ENCODE measurements around the gene IMMT. TPM values are rescaled to one million over a fixed set of nuclear protein-coding genes. Genes with fewer than 3 reads are reported as not detected.

Gene IMMT
- polyA plus RNA-seq, 1 donor from 2014 or later = 53.7 TPM

DNA sequence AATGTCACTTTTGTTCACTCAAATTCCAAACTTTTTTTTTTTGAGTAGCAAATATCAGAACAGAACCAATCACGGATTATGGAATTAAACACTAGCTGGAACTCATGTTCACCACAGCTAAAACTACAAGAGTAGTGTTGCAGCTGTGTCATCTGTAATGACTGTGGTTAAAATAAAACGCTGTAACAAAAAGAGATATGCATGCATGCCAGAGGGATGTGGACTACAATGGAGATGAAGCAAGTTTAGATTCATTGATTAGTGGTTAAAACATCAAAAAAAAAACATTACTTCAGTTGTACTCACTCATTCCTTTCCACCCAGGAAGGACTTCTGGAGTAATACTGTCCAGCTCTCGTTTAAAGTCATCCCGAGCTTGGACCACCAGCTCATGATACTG is 37.0 kb downstream of the IMMT start:
- Mint-ChIP-seq H3K27me3 (no peaks in the 10 kb centered on the region), H3K4me1 (no peaks in the 10 kb centered on the region), H3K4me3 (no peak overlapping the region), H3K36me3 (peaks cover 5% of the 10 kb centered on the region), H3K9me3 (no peaks in the 10 kb centered on the region), H3K27ac (no peak overlapping the region)

DNA sequence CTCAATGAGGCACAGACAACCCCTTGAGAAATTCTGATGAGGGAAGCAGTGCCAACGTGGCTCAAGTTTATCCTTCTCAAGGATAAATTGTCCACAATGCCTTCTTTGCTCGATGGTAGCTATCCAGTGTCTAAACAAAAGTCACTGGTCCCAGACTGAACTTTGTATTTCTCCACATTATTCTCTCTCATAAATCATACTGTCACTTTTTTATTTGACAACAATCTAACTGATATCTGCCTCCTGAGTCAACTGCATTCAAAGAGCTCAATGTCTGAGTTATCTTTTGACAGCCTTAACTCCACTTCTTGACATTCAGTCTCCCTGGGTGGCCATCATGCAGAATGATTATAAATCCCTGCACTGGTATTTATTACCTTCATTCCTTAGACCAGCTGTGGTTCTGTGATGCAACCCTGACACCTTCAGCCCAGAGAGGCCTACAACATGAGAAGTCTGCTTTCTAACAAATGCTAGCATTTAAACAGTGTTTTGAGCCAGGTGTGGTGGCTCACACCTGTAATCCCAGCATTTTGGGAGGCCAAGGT is 38.2 kb downstream of the IMMT start:
- Mint-ChIP-seq H3K27me3 (no peaks in the 10 kb centered on the region), H3K4me1 (no peaks in the 10 kb centered on the region), H3K4me3 (no peak overlapping the region), H3K27ac (no peak overlapping the region), H3K9me3 (no peaks in the 10 kb centered on the region), H3K36me3 (peaks cover 2% of the 10 kb centered on the region)

DNA sequence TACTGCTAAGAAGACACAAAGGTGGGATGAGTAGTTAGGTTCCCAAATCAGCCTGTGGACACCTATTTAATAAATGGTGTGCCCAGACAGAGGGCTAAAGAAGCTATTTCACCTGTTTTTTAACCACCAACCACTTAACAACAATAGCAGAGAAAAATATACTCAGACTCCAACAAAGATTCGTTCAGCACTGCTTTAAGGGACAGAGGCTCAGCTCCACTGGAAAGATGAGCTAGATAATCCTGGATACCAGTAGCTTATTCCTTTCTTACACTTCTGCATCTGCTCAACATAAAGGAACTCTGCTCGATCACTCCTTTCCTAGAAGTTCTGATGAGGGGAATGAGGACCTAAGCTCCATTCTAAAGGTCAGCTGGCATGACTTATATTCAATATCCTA is 44.8 kb downstream of the IMMT start:
- H3K4me3 Mint-ChIP-seq = no peak overlapping the region
- H3K27ac Mint-ChIP-seq = no peak overlapping the region
- H3K4me1 Mint-ChIP-seq = peaks cover 0 to 4% (median 0%) of the 10 kb centered on the region in 3 donors
- H3K36me3 Mint-ChIP-seq = peaks cover 2% of the 10 kb centered on the region
- no peaks in the 10 kb centered on the region for H3K27me3 Mint-ChIP-seq
- H3K9me3 Mint-ChIP-seq = no peaks in the 10 kb centered on the region

DNA sequence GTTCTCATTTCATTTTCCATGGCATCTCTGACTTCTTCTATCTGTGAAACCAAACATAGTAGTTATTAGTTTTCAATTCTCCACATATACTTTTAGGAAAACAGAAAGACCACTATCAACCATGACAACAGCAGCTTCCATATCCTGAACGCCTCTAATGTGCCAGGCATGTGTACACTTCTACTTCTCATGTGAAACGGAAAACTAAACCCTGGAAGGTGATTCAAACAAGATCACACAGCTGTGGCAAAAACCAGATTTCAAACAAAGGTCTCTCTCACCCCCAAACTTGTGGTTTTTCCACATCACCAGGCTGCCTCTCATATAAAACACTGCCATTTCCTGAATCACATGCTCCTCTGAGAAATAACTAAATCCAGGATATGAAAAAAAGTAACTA is 47.5 kb downstream of the IMMT start:
- H3K27ac Mint-ChIP-seq = peak overlapping the region in 1 of 3 donors; percentile 39
- no peaks in the 10 kb centered on the region for H3K9me3 Mint-ChIP-seq
- no peak overlapping the region for H3K4me3 Mint-ChIP-seq
- peaks cover 0 to 4% (median 0%) of the 10 kb centered on the region in 3 donors for H3K4me1 Mint-ChIP-seq
- H3K27me3 Mint-ChIP-seq = no peaks in the 10 kb centered on the region
- peaks cover 4% of the 10 kb centered on the region for H3K36me3 Mint-ChIP-seq

DNA sequence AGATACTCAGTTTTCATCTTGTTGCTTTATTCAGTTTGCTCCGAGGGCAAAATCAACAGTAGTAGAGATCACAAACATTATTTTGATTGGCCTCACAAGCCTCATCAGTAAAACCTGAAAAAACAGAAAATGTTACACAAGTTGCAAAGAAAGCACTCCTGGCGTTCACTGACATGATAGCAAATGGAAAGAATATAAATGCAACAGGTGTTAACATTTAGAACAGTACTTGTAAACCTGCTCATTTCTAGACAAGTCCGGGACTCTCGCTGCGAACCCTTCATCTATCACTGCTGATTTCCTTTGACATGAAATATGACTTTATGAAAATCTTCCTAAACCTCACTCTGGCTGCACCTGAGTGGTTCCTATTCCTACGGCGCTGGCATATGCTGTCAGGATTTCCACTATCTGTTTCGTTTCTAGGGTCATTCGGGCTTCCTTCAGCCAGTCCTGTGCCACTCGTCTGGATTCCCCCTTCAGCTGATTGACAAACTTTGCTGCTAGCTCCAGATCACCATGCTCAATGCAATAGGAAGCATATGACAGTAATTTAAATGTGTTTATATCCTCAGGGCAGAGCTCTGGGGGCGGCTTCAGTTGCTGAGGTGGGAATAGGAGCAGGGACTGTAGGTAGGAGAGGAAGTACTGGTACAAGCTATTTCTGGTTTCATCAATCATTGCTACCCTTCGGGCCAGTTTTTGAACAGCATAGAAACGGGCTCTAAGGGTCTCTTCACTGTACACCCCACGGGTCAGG is 51.2 kb downstream of the IMMT start:
- Mint-ChIP-seq H3K36me3 (peaks cover 4% of the 10 kb centered on the region), H3K27me3 (no peaks in the 10 kb centered on the region), H3K27ac (no peak overlapping the region), H3K9me3 (no peaks in the 10 kb centered on the region), H3K4me1 (peaks cover 0 to 4% (median 0%) of the 10 kb centered on the region in 3 donors), H3K4me3 (no peak overlapping the region)

DNA sequence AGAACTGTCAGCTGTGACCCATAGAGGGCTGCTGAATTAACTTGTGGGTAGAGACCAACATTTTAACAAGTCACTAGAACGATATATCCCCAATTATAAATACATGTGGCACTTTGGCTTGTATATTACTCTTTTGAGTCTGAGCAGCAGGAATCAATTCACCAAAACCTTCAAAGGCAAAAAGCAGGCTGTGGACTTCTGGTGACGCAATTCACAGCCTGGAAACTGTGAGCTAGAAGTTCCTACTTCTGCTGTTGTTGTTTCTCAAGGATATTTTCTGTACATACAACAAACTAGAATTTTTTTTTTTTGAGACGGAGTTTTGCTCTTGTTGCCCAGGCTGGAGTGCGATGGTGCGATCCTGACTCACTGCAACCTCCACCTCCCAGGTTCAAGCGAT is 52.0 kb downstream of the IMMT start:
- Mint-ChIP-seq H3K36me3 (peaks cover 2% of the 10 kb centered on the region), H3K27ac (no peak overlapping the region), H3K4me1 (no peaks in the 10 kb centered on the region), H3K4me3 (no peak overlapping the region), H3K9me3 (no peaks in the 10 kb centered on the region), H3K27me3 (no peaks in the 10 kb centered on the region)

DNA sequence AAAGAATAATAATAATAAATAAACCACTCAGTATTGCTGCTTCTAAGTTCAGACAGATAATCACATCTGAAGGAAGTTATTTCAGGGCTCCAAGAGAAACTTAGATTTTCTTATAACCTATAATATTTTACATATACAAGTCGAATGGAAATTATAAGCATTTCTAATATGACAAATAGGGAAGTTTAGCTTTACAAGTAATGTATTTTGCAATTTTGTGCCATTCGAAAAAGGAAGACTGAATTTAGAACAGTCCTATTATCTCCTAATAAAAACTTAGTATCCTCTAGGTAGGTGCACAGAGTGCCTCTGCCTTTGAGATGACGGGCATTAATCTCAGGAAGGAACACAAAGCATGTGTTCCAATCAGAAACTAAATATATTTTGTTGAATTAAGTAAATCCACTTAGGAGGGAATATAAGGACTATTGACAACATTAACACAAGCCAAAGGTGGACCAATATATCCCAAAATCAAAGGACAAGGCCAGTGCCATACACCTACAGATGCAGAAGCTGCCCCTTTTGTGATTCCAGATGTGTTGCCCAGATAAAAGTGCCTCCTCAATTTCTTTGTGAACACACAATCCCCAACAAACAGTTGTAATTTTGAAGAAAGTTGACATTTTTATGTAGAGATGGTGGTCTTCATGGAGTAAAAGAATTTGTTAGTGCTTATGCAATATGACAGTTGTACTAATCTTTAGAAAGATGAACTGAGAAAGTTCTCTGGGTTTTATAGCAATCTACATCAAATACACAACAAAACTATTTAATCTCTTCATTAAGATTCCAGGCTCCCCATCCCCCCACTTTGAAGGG is 52.6 kb downstream of the IMMT start:
- Mint-ChIP-seq H3K27ac (peak overlapping the region in 1 of 3 donors; percentile 33), H3K27me3 (no peaks in the 10 kb centered on the region), H3K4me3 (no peak overlapping the region), H3K4me1 (no peaks in the 10 kb centered on the region), H3K9me3 (no peaks in the 10 kb centered on the region), H3K36me3 (peaks cover 2% of the 10 kb centered on the region)

DNA sequence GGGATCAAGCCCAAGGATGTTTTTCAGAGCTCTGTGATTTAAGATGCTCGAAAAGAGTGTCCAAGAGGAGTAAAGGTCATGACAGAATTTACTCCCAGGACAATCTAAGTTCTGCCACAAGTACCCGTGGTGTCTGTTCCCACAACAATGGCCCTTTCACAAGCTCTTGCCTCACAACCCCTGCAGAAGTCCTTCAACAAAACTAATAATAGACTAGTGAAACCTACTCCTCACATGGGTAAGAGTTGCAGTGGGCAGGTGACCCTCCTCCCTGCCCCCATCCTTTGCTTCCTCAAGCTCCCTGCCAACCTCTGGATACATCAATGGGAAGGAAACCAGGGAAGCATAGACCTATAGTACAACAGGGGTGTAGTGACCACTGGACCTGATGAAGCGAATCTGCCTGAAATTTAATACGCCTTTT is 54.3 kb downstream of the IMMT start:
- H3K27ac Mint-ChIP-seq = peak overlapping the region in 1 of 3 donors; percentile 3
- H3K4me3 Mint-ChIP-seq = no peak overlapping the region
- H3K36me3 Mint-ChIP-seq = peaks cover 4% of the 10 kb centered on the region
- H3K27me3 Mint-ChIP-seq = no peaks in the 10 kb centered on the region
- no peaks in the 10 kb centered on the region for H3K4me1 Mint-ChIP-seq
- no peaks in the 10 kb centered on the region for H3K9me3 Mint-ChIP-seq

DNA sequence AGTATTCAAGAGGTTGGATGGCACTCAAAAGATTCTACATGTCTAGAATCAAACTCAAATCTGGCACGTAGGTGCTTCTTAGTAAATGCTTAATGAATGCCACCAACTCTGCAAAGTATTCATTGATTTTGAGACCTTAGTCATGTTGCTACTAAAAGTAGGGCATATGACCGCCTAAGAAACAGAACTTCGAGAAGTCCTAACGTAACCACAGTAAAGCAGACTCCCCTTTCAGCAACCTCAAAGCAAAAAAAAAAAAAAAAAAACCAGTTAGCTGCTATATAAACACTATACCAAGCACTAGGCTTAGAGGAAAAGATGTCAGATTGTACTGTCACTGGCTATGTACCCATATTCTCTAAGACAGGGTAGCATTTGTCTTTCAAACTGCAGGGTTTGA is 55.3 kb downstream of the IMMT start:
- no peak overlapping the region for H3K4me3 Mint-ChIP-seq
- no peak overlapping the region for H3K27ac Mint-ChIP-seq
- no peaks in the 10 kb centered on the region for H3K9me3 Mint-ChIP-seq
- no peaks in the 10 kb centered on the region for H3K27me3 Mint-ChIP-seq
- H3K4me1 Mint-ChIP-seq = no peaks in the 10 kb centered on the region
- peaks cover 4% of the 10 kb centered on the region for H3K36me3 Mint-ChIP-seq

DNA sequence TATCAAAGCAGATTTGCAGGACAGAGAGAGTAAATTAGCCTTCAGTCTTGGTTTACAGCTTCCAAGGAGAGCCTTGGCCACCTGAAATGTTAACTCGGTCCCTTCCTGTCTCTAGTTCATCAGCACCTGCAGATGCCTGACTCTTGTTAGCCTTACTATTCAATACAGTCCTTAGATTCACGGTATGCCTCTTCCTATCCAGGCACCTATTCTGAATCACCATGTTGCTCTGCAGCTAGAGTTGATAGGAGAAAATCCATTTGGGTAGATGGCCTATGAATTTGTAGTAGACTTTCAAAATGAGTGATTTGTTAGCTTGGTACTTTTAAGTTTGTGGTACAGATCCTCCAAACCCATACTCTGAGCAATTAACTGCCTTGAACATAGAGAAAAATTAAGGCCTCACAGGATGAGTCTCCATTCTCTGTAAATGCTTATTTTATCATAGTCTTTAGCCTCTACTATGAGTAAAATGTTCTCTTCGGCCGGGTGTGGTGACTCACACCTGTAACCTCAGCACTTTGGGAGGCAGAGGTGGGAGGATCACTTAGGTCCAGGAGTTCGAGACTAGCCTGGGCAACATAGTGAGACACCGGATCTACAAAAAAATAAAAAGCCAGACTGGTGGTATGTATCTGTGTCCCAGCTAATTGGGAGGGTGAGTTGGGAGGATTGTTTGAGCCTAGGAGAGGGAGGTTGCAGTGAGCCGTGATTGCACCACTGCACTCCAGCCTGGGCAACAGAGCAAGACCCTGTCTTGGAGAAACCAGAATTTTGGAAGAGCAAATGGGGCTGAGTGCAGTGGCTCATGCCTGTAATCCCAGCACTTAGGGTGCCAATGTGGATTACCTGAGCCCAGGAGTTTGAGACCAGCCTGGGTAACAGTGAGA is 56.3 kb downstream of the IMMT start:
- H3K9me3 Mint-ChIP-seq = no peaks in the 10 kb centered on the region
- no peak overlapping the region for H3K4me3 Mint-ChIP-seq
- no peaks in the 10 kb centered on the region for H3K4me1 Mint-ChIP-seq

DNA sequence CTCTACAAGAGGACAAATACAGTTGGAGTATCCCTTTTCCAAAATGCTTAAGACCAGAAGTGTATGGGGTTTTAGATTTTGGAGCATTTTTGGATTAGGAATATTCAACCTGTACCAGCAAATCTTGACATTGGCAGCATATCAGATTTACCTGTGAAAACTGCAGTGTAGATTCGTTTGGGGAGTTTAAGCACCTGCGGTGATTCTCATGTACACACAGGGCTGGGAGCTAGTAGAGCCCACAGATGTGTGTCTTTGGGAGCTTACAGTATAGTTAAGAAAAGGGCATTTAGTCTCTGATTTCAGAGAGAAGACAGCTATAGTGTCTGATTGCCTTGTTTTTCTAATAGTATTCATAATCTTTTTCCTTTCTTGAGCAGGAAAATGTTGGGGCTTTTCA is 59.1 kb downstream of the IMMT start:
- Mint-ChIP-seq H3K27ac (no peak overlapping the region), H3K9me3 (no peaks in the 10 kb centered on the region), H3K36me3 (peaks cover 2% of the 10 kb centered on the region), H3K4me1 (peaks cover 0 to 6% (median 0%) of the 10 kb centered on the region in 3 donors), H3K27me3 (no peaks in the 10 kb centered on the region), H3K4me3 (no peak overlapping the region)

More for the DNA sequence above, 56.3 kb downstream of the IMMT start:
- no peaks in the 10 kb centered on the region for H3K27me3 Mint-ChIP-seq
- peak overlapping the region in 1 of 3 donors; percentile 67 for H3K27ac Mint-ChIP-seq
- peaks cover 2% of the 10 kb centered on the region for H3K36me3 Mint-ChIP-seq

DNA sequence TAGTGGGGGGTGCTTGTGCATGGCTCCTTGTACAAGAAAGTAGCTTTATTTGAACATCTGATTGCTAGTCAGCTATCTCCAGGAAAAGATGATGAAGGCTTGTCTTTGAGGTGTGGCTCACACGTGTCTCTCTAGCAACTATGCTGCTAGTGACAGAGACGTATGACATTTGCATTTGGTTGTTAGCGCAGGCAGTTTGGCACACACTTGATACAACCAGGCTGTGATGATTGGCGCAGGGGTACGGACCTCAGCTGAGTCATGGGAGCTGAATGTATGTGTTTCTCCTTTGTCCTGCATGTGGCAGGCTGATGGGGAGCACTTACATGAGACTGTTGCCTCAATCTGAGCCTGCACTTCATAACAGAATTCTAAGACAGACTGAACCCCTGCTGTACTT is 59.6 kb downstream of the IMMT start:
- no peaks in the 10 kb centered on the region for H3K27me3 Mint-ChIP-seq
- peaks cover 2% of the 10 kb centered on the region for H3K36me3 Mint-ChIP-seq
- peaks cover 0 to 6% (median 0%) of the 10 kb centered on the region in 3 donors for H3K4me1 Mint-ChIP-seq
- H3K9me3 Mint-ChIP-seq = no peaks in the 10 kb centered on the region
- H3K27ac Mint-ChIP-seq = no peak overlapping the region
- H3K4me3 Mint-ChIP-seq = no peak overlapping the region

DNA sequence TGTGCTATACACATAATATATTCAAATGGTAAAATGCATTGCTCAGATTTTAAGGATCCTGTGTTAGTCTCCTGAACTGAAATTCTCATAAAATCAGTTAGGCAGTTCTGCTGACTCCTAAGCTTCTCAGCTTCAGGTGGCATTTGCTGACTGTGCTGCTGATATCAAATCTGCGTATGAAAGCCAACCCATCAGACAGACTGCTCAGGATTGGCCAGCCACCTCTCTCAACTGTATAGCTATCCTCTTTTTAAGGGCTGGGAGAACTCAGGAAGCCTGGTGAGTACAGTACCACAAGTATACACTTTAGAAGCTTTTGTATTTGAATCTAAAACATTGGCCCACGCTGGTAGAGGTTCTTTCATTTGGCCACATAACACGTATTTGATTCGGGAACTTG is 60.6 kb downstream of the IMMT start:
- peaks cover 6 to 13% (median 6%) of the 10 kb centered on the region in 3 donors for H3K4me1 Mint-ChIP-seq
- H3K36me3 Mint-ChIP-seq = peaks cover 5% of the 10 kb centered on the region
- no peaks in the 10 kb centered on the region for H3K27me3 Mint-ChIP-seq
- H3K27ac Mint-ChIP-seq = no peak overlapping the region
- no peak overlapping the region for H3K4me3 Mint-ChIP-seq
- H3K9me3 Mint-ChIP-seq = no peaks in the 10 kb centered on the region

DNA sequence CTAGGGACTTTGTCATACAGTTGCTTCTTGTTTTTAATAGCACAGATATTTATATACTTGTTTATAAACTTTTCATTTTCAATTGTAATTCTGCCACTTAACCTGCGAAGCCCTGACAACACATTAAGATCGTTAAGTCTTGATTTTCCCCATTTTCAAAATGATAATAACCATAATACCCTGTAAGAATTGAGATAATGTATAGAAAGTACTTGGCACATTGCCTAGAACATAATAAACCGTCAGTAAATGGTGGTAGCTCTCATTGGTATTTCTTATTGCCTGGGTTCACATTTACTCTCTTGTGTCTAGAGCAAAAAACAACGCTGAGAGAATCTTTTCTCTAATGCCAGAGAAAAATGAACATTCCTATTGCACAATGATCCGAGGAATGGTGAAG is 70.6 kb downstream of the IMMT start:
- H3K9me3 Mint-ChIP-seq = no peaks in the 10 kb centered on the region
- H3K36me3 Mint-ChIP-seq = peaks cover 7% of the 10 kb centered on the region
- no peak overlapping the region for H3K4me3 Mint-ChIP-seq
- H3K27me3 Mint-ChIP-seq = no peaks in the 10 kb centered on the region
- peaks cover 3 to 7% (median 5%) of the 10 kb centered on the region in 3 donors for H3K4me1 Mint-ChIP-seq
- H3K27ac Mint-ChIP-seq = peak overlapping the region in 1 of 3 donors; percentile 78
